Heart left ventricle (tissue), 13 donors: ENCODE measurements around the gene CACNB1.

Experiments used
- CTCF ChIP-seq, 12 donors: fragments of 200-600 bp; sonication (generic) in 4 of 12; IDR thresholded peaks; one replicate each; pipeline versions ENCODE4 v1.5.0 to v1.8.0; 2018 to 2022; ENCODE audit warnings: antibody characterized with exemption in 12 of 12, mild to moderate bottlenecking in 5 of 12
- POLR2A ChIP-seq, 2 donors: fragments of 450-650 bp; IDR thresholded peaks; one replicate each; pipeline ENCODE4 v1.6.1; 2017; ENCODE audit warnings: antibody characterized with exemption in 2 of 2, mild to moderate bottlenecking in 2 of 2, moderate library complexity in 2 of 2
- donor health status: ischemic (EF 13 %, LVEDD 7.1; RV severe dilation, severe dysfunction).
- donor health status: DM: no; HTN: yes; CAD: no.
- donor health status: DM: no; HTN: no; CAD: no.
- donor health status: ischemic (EF 25% LVEDD 6.9; RV normal size, moderate dysfunction).
- donor health status: ischemic (EF 25% LVEDD 5.7; RV mildly dilated, moderate dysfunction).
- donor health status: ischemic (EF 35%, LVEDD 5.7; RV mildly dilated, moderate dysfunction).
- donor health status: nonischemic (EF 11% LVEDD 7.7; RV severe dilation, severe dysfunction).
- donor health status: DM: yes; HTN: yes; CAD: no.
- donor health status: PGD.
- donor health status: ischemic (EF 29% LVEDD 5.4; RV normal size, mild dysfunction).
- donor health status: nonischemic (EF 23%, LVEDD 6.1; RV moderate dilation, normal function).

DNA sequence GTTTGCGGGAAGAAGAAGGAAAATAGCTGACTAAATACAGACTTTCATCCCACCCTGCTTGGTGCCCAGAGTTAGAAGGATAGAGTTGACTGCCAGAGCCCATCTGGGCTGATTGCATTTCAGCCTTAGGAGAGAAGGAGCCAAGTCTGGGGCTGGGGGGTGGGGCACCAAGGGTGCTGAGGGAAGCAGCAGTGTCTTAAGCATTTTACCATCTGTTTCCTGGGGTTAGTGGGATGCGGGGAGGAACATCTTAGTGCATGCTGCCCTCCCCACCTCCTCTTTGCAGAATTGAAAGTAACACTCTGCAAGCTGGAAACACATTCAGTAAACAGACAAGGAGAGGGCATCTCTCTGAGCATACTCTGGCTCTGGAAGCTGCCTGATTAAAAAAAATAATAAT, 30.0 kb downstream of the CACNB1 start:
- no peak for TF ChIP-seq CTCF (IDR thresholded peaks at IDR 0.05)
- TF ChIP-seq POLR2A (IDR thresholded peaks at IDR 0.05) = no peak
